HCT116 (cell line): ENCODE data around the gene MTSS2. TPM values are rescaled to one million over a fixed set of nuclear protein-coding genes. Genes with fewer than 3 reads are reported as not detected.

Experiments used
- ATAC-seq: fragments of 200-7000 bp; cut with Tn5 transposase; 2 replicates; pipeline ENCODE4 v1.9.1; 2020; ENCODE audit warnings: mild to moderate bottlenecking, moderate library complexity
- BruUV-seq: library from RNA; stranded (reverse); fragments of 400-500 nt; replicated peaks from 2 replicates; lab custom pipeline; 2021; lab: Mats Ljungman, UMichigan
- CTCF ChIA-PET: fragments of 300-600 bp; sonication (Branson Sonifier 250); formaldehyde crosslinking; loops from one replicate; lab custom pipeline; 2021; ENCODE audit warnings: antibody characterized with exemption; lab: Charles Lee
- POLR2A ChIA-PET: fragments of 300-600, 350-600 bp; sonication (Branson Sonifier 250); formaldehyde crosslinking; loops from one replicate; lab custom pipeline; 2021; ENCODE audit warnings: antibody characterized with exemption; lab: Charles Lee
- RAD21 ChIA-PET, 2 experiments: fragments of 300-600 bp; sonication (Branson Sonifier 250); formaldehyde crosslinking; loops; one replicate each; lab custom pipeline; 2023; ENCODE audit warnings: low total read pairs in 2 of 2; ENCODE audit not compliant: uncharacterized antibody in 2 of 2, unreplicated experiment in 2 of 2, low non-redundant PET in 1 of 2; lab: Charles Lee
- DNase-seq: peaks from one replicate; pipeline ENCODE4 v3.0.0-alpha.2; 2010; ENCODE audit warnings: low read depth, low spot score
- H2AFZ ChIP-seq: fragments of 200-600 bp; shearing (Covaris generic), sonication (generic); 2 replicates; pipeline ENCODE4 v1.6.1; 2017; ENCODE audit warnings: low read depth, mixed run types, mixed read lengths, antibody characterized with exemption, low read length; ENCODE audit not compliant: poor library complexity, severe bottlenecking
- H3K27ac ChIP-seq: 2 replicates; pipeline ENCODE4 v1.5.1; 2012; ENCODE audit warnings: low read depth, low read length
- H3K27me3 ChIP-seq: fragments of 200-600 bp; sonication (generic); 2 replicates; pipeline ENCODE4 v1.6.1; 2016; ENCODE audit warnings: mixed run types, low read length, mixed read lengths; ENCODE audit not compliant: insufficient read depth
- H3K36me3 ChIP-seq, 2 experiments: fragments of 200-500 bp in 1 of 2; fragments of 200-600 bp in 1 of 2; sonication (Bioruptor generic) in 1 of 2; sonication (generic) in 1 of 2; 2 replicates each; pipeline versions ENCODE4 v1.5.1 to v1.6.1; 2014 to 2016; ENCODE audit warnings: low read length in 2 of 2, inconsistent platforms in 1 of 2, mixed read lengths in 1 of 2, mixed run types in 1 of 2; ENCODE audit not compliant: insufficient read depth in 2 of 2, control insufficient read depth in 1 of 2
- H3K4me1 ChIP-seq, 2 experiments: fragments of 200-600 bp in 1 of 2; sonication (generic) in 1 of 2; 2 replicates each; pipeline versions ENCODE4 v1.5.1 to v1.6.1; 2012 to 2017; ENCODE audit warnings: low read length in 2 of 2, inconsistent platforms in 1 of 2, mild to moderate bottlenecking in 1 of 2, mixed read lengths in 1 of 2, mixed run types in 1 of 2, moderate library complexity in 1 of 2; ENCODE audit not compliant: insufficient read depth in 2 of 2, control insufficient read depth in 1 of 2
- H3K4me2 ChIP-seq: fragments of 200-600 bp; sonication (generic); 2 replicates; pipeline ENCODE4 v1.6.1; 2017; ENCODE audit warnings: mixed run types, low read length, mixed read lengths
- H3K4me3 ChIP-seq, 2 experiments: fragments of 200-600 bp in 1 of 2; sonication (generic) in 1 of 2; replicated peaks in 1 of 2; 2 replicates each; pipeline ENCODE4 v1.5.1; 2011 to 2016; ENCODE audit warnings: low read length in 2 of 2, control low read depth in 1 of 2, low read depth in 1 of 2, mild to moderate bottlenecking in 1 of 2, mixed read lengths in 1 of 2, mixed run types in 1 of 2
- H3K79me2 ChIP-seq: fragments of 200-600 bp; sonication (generic); 2 replicates; pipeline ENCODE4 v1.6.1; 2017; ENCODE audit warnings: mild to moderate bottlenecking, mixed run types, low read length, moderate library complexity, mixed read lengths; ENCODE audit not compliant: insufficient read depth
- H3K9ac ChIP-seq: fragments of 200-600 bp; sonication (generic); 2 replicates; pipeline ENCODE4 v1.6.1; 2016; ENCODE audit warnings: low read length, mixed read lengths
- H3K9me2 ChIP-seq: fragments of 200-600 bp; sonication (generic), shearing (Covaris generic); 2 replicates; pipeline ENCODE4 v1.6.1; 2017; ENCODE audit warnings: mixed run types, mild to moderate bottlenecking, moderate library complexity; ENCODE audit not compliant: insufficient read depth
- H3K9me3 ChIP-seq, 2 experiments: fragments of 200-500 bp in 1 of 2; fragments of 200-600 bp in 1 of 2; sonication (Bioruptor generic) in 1 of 2; sonication (generic) in 1 of 2; 2 replicates each; pipeline ENCODE4 v1.6.1; 2014 to 2017; ENCODE audit warnings: low read length in 2 of 2, mixed read lengths in 2 of 2, inconsistent platforms in 1 of 2, low read depth in 1 of 2, mild to moderate bottlenecking in 1 of 2, mixed run types in 1 of 2, moderate library complexity in 1 of 2; ENCODE audit not compliant: control insufficient read depth in 1 of 2, insufficient read depth in 1 of 2
- H4K20me1 ChIP-seq: fragments of 200-600 bp; sonication (generic), shearing (Covaris generic); 2 replicates; pipeline ENCODE4 v1.6.1; 2017; ENCODE audit warnings: mixed run types, mild to moderate bottlenecking, moderate library complexity; ENCODE audit not compliant: insufficient read depth
- ATF3 ChIP-seq: IDR thresholded peaks from 2 replicates; pipeline ENCODE4 v1.6.1; 2012
- CBX3 ChIP-seq: IDR thresholded peaks from 2 replicates; pipeline ENCODE4 v1.6.1; 2012; ENCODE audit warnings: low read depth
- CTCF ChIP-seq, 3 experiments: fragments of 200-600 bp in 1 of 3; sonication (generic) in 1 of 3; IDR thresholded peaks in 2 of 3; conservative IDR thresholded peaks in 1 of 3; 2 replicates each; pipeline ENCODE4 v1.5.1; 2012 to 2017; ENCODE audit warnings: low read depth in 2 of 3, low read length in 2 of 3, antibody characterized with exemption in 1 of 3, borderline replicate concordance in 1 of 3, control low read depth in 1 of 3, mild to moderate bottlenecking in 1 of 3, mixed read lengths in 1 of 3, mixed run types in 1 of 3, moderate library complexity in 1 of 3; ENCODE audit not compliant: insufficient read depth in 1 of 3
- EGR1 ChIP-seq: IDR thresholded peaks from 2 replicates; pipeline ENCODE4 v1.6.1; 2012; ENCODE audit warnings: low read depth
- ELF1 ChIP-seq: IDR thresholded peaks from 2 replicates; pipeline ENCODE4 v1.6.1; 2012; ENCODE audit warnings: low read depth, borderline replicate concordance
- EZH2 ChIP-seq: fragments of 200-600 bp; sonication (generic); IDR thresholded peaks from 2 replicates; pipeline ENCODE4 v1.6.1; 2017; ENCODE audit warnings: antibody characterized with exemption, mixed run types
- JUND ChIP-seq: IDR thresholded peaks from 2 replicates; pipeline ENCODE4 v1.6.1; 2012
- MAX ChIP-seq: IDR thresholded peaks from 2 replicates; pipeline ENCODE4 v1.6.1; 2012
- POLR2AphosphoS5 ChIP-seq: IDR thresholded peaks from 2 replicates; pipeline ENCODE4 v1.6.1; 2011; ENCODE audit warnings: mild to moderate bottlenecking, low read depth, low read length, moderate library complexity
- REST ChIP-seq: IDR thresholded peaks from 2 replicates; pipeline ENCODE4 v1.6.1; 2012; ENCODE audit warnings: low read depth
- SP1 ChIP-seq: IDR thresholded peaks from 2 replicates; pipeline ENCODE4 v1.6.1; 2012; ENCODE audit warnings: low read depth
- YY1 ChIP-seq: IDR thresholded peaks from 2 replicates; pipeline ENCODE4 v1.6.1; 2011; ENCODE audit warnings: low read length, low read depth, moderate library complexity, mild to moderate bottlenecking; ENCODE audit not compliant: insufficient replicate concordance; ENCODE audit errors: extremely low read depth
- intact Hi-C: fragments of 100-400 bp; cut with micrococcal nuclease; formaldehyde crosslinking; loops from 2 replicates; pipeline ENCODE4 v1.10.0; 2022
- total RNA-seq: library from RNA; stranded (reverse); gene quantifications from one replicate; pipeline ENCODE4 v1.2.1, GENCODE V29; 2021; ENCODE audit not compliant: unreplicated experiment

MTSS2 gene
- total RNA-seq, 1 experiment from 2014 or later = 41.8 TPM

- no peak overlapping the region for H3K27ac ChIP-seq
- no peaks in the 10 kb centered on the region for H3K36me3 ChIP-seq
- DNase-seq = no peak
- no peaks in the 10 kb centered on the region for H4K20me1 ChIP-seq
- no peaks in the 10 kb centered on the region for H3K9me3 ChIP-seq
- no peak overlapping the region for H3K4me3 ChIP-seq
- no peak for TF ChIP-seq MAX
- no peak for TF ChIP-seq ATF3
- TF ChIP-seq EGR1 = no peak
- TF ChIP-seq EZH2 = no peak
- no peak for TF ChIP-seq ELF1
- no peak for TF ChIP-seq YY1
- no peak for TF ChIP-seq CTCF (IDR thresholded peaks at IDR 0.05 in 2 of 3, conservative IDR thresholded peaks at IDR 0.05 in 1 of 3; ENCODE audit: borderline replicate concordance in 1 of 3, insufficient read depth in 1 of 3, low read depth in 2 of 3, low read length in 2 of 3)
- no peak for TF ChIP-seq JUND
- ChIA-PET RAD21 (no interaction called here), CTCF (no interaction called here), POLR2A (no interaction called here)
- no peak overlapping the region for H2AFZ ChIP-seq
- H3K9me2 ChIP-seq = no peaks in the 10 kb centered on the region
- H3K4me1 ChIP-seq = peaks cover 23 to 44% of the 10 kb centered on the region in 2 experiments
- H3K9ac ChIP-seq = no peak overlapping the region
- no peak for ATAC-seq
- H3K79me2 ChIP-seq = no peaks in the 10 kb centered on the region
- no TSS peak for BruUV-seq
- no peaks in the 10 kb centered on the region for H3K27me3 ChIP-seq
- intact Hi-C loops = no loop called here
- no peak overlapping the region for H3K4me2 ChIP-seq
Observed at GRCh38 chr16:70701596-70701995, 15.7 kb upstream of the MTSS2 start.

GRCh38 chr16:70701036-70701435, 15.2 kb upstream of the MTSS2 start:
- Histone ChIP-seq H3K4me2 (no peak overlapping the region), H3K4me1 (peaks cover 18 to 43% of the 10 kb centered on the region in 2 experiments), H2AFZ (no peak overlapping the region), H3K79me2 (no peaks in the 10 kb centered on the region), H4K20me1 (no peaks in the 10 kb centered on the region), H3K9me2 (no peaks in the 10 kb centered on the region), H3K9me3 (no peaks in the 10 kb centered on the region), H3K9ac (no peak overlapping the region), H3K4me3 (no peak overlapping the region), H3K36me3 (no peaks in the 10 kb centered on the region), H3K27ac (no peak overlapping the region), H3K27me3 (no peaks in the 10 kb centered on the region)
- POLR2A ChIA-PET = no interaction called here
- RAD21 ChIA-PET = no interaction called here
- ATAC-seq = no peak
- intact Hi-C loops = no loop called here
- CTCF ChIA-PET = no interaction called here
- BruUV-seq = no TSS peak
- no peak for DNase-seq
- TF ChIP-seq SP1 (no peak), ELF1 (no peak), EGR1 (no peak), YY1 (no peak), REST (no peak), MAX (no peak), POLR2AphosphoS5 (no peak), CBX3 (no peak), JUND (no peak)
